Thyroid gland (tissue), 4 donors: ENCODE data around the gene CSRNP3. TPM values are rescaled to one million over a fixed set of nuclear protein-coding genes. Genes with fewer than 3 reads are reported as not detected.

Source experiments
- DNase-seq, 2 donors: peaks; one replicate each; pipeline ENCODE4 v3.0.0-alpha.2; 2019
- H3K27ac ChIP-seq, 3 donors: fragments of 200-600 bp; sonication (generic); 1 replicate in 2 of 3; 2 replicates in 1 of 3; pipeline ENCODE4 v1.5.1; 2016 to 2019; ENCODE audit warnings: mild to moderate bottlenecking in 1 of 3, moderate library complexity in 1 of 3
- H3K27me3 ChIP-seq: fragments of 200-600 bp; sonication (generic); one replicate; pipeline ENCODE4 v1.5.1; 2019
- H3K36me3 ChIP-seq, 2 donors: fragments of 200-600 bp; sonication (generic); one replicate each; pipeline ENCODE4 v1.5.1; 2016 to 2019
- H3K4me1 ChIP-seq, 2 donors: fragments of 200-600 bp; sonication (generic); one replicate each; pipeline ENCODE4 v1.5.1; 2017 to 2019
- H3K4me3 ChIP-seq, 3 donors: fragments of 200-600 bp; sonication (generic); replicated peaks in 1 of 3; 1 replicate in 2 of 3; 2 replicates in 1 of 3; pipeline ENCODE4 v1.5.1; 2016; ENCODE audit warnings: mild to moderate bottlenecking in 1 of 3
- H3K9me3 ChIP-seq: fragments of 200-600 bp; sonication (generic); one replicate; pipeline ENCODE4 v1.5.1; 2017
- POLR2A ChIP-seq, 2 donors: fragments of 450-650 bp; IDR thresholded peaks; one replicate each; pipeline ENCODE4 v1.6.1; 2017; ENCODE audit warnings: antibody characterized with exemption in 2 of 2, mild to moderate bottlenecking in 2 of 2, moderate library complexity in 1 of 2
- WGBS, 2 donors: methylation state at CpG; one replicate each; pipeline ENCODE4 v1.1.5; 2017; 5-methylcytosine and 5-hydroxymethylcytosine counted together
- intact Hi-C: fragments of 100-400 bp; cut with DNase I; formaldehyde crosslinking; loops from one replicate; pipeline ENCODE4 v1.15.1; 2023
- total RNA-seq, 4 donors: library from RNA; depleted of rRNA; stranded (reverse); fragments of >200 nt; gene quantifications; one replicate each; pipeline ENCODE4 v1.2.3, GENCODE V29; 2016
- TF ChIP-seq, protein P1 (sequence below), 6 experiments: fragments of 200-600 bp in 3 of 6; fragments of 450-650 bp in 3 of 6; sonication (generic) in 3 of 6; IDR thresholded peaks; one replicate each; pipeline ENCODE4 v1.5.1; 2016 to 2019; ENCODE audit warnings: antibody characterized with exemption in 6 of 6, mild to moderate bottlenecking in 2 of 6, inconsistent platforms in 1 of 6, moderate library complexity in 1 of 6

CSRNP3 gene
- total RNA-seq, 4 donors from 2014 or later, result 6.0 to 16.5 (median 9.9) TPM

DNA sequence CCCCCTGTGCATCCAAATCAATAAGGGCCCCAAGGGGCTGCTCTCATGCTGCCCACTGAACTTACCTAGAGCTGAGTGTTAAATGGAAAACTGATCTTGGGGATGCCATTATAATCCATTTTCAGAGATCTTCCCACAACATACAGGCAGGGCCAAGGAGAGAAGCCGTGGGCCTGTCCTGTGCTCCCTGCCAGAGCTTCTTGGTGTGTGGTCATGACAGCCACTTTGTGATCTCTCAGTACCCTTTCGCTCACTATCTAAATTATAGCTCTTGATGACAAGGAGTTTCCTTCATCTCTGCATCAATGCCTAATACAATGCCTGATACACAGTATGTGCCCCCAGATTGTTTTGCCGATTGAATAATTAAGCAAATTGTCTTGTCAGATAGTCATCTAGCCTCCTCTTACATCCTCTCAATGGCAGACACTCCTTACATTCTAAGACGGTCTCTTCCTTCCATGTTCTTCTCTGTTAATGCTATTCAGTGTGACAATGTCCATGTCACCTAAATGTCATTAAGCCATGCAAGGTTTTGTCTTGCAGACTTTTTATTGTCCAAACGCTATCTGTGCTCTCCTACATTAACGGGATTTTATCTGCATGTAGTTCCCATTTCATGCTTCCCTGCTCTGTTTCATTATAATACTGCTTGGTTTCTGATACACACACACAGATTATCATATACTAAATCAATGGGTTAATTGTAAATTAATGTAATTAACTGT lies 5.9 kb downstream of the CSRNP3 start:
- H3K36me3 ChIP-seq, result no peaks in the 10 kb centered on the region
- H3K27me3 ChIP-seq, result no peaks in the 10 kb centered on the region
- H3K9me3 ChIP-seq, result no peaks in the 10 kb centered on the region
- no peak overlapping the region for H3K4me3 ChIP-seq
- intact Hi-C loops, result no loop called here
- peaks cover 0 to 6% of the 10 kb centered on the region in 2 donors for H3K4me1 ChIP-seq
- DNase-seq, result no peak
- whole genome bisulfite sequencing, 2 donors, result 93 to 95% methylated on average over 6 of the region's 6 CpGs
- H3K27ac ChIP-seq, result no peak overlapping the region
- TF ChIP-seq, protein P1, sequence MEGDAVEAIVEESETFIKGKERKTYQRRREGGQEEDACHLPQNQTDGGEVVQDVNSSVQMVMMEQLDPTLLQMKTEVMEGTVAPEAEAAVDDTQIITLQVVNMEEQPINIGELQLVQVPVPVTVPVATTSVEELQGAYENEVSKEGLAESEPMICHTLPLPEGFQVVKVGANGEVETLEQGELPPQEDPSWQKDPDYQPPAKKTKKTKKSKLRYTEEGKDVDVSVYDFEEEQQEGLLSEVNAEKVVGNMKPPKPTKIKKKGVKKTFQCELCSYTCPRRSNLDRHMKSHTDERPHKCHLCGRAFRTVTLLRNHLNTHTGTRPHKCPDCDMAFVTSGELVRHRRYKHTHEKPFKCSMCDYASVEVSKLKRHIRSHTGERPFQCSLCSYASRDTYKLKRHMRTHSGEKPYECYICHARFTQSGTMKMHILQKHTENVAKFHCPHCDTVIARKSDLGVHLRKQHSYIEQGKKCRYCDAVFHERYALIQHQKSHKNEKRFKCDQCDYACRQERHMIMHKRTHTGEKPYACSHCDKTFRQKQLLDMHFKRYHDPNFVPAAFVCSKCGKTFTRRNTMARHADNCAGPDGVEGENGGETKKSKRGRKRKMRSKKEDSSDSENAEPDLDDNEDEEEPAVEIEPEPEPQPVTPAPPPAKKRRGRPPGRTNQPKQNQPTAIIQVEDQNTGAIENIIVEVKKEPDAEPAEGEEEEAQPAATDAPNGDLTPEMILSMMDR (IDR thresholded peaks at IDR 0.05), result no peak
- TF ChIP-seq POLR2A (IDR thresholded peaks at IDR 0.05), result no peak

DNA sequence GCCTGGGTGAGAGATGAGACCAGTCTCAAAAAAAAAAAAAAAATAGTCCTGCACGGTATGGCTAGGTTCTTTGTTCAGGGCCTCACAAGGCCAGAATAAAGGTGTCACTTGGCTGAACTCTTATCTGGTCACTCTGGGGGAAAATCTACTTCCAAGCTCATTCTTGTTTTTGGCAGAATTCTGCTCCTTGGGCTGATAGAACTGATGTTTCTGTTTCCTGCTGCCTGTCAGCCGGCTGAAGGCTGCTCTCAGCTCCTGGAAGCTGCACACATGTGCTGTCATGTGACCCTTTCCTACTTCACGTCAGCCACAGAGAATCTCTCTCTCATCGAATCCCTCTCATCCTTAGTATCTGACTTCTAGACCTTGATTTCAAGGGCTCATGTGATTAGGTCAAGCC lies 10.4 kb downstream of the CSRNP3 start:
- H3K27ac ChIP-seq, result no peak overlapping the region
- no peak overlapping the region for H3K4me3 ChIP-seq
- no peaks in the 10 kb centered on the region for H3K36me3 ChIP-seq
- no peaks in the 10 kb centered on the region for H3K4me1 ChIP-seq
- H3K27me3 ChIP-seq, result no peaks in the 10 kb centered on the region
- intact Hi-C loops, result no loop called here
- no peak for DNase-seq
- H3K9me3 ChIP-seq, result no peaks in the 10 kb centered on the region
- WGBS, 2 donors, result 51 to 71% methylated on average over 4 of the region's 4 CpGs
- TF ChIP-seq, protein P1 (IDR thresholded peaks at IDR 0.05), result no peak
- no peak for TF ChIP-seq POLR2A (IDR thresholded peaks at IDR 0.05)

DNA sequence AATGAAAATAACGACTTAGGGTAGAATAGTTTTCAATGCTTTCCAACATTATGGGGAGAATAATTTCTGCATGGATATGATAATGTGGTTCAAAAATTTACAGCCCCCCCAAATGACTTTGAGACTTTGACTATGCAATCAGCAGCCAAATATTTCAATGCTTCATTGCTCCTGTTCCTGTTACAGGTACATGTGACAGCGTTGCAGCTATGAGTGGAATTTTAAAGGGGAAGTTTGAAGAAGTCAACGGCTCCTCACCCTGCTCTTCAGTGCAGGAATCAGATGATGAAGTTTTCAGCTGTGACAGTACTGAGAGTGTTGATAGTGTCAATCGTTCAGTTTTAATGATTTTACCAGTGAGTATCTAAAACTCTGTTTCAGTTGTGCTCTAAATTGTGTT lies 25.1 kb downstream of the CSRNP3 start:
- H3K9me3 ChIP-seq, result no peaks in the 10 kb centered on the region
- no peaks in the 10 kb centered on the region for H3K27me3 ChIP-seq
- H3K4me1 ChIP-seq, result peaks cover 17 to 19% of the 10 kb centered on the region in 2 donors
- intact Hi-C loops, result no loop called here
- no peaks in the 10 kb centered on the region for H3K36me3 ChIP-seq
- no peak overlapping the region for H3K4me3 ChIP-seq
- peak overlapping the region in 1 of 3 donors; percentile 73 for H3K27ac ChIP-seq
- peak; percentile 16 to 39 for DNase-seq
- WGBS, 2 donors, result 42 to 48% methylated on average over 4 of the region's 4 CpGs
- TF ChIP-seq POLR2A (IDR thresholded peaks at IDR 0.05), result no peak
- TF ChIP-seq, protein P1 (IDR thresholded peaks at IDR 0.05), result no peak

DNA sequence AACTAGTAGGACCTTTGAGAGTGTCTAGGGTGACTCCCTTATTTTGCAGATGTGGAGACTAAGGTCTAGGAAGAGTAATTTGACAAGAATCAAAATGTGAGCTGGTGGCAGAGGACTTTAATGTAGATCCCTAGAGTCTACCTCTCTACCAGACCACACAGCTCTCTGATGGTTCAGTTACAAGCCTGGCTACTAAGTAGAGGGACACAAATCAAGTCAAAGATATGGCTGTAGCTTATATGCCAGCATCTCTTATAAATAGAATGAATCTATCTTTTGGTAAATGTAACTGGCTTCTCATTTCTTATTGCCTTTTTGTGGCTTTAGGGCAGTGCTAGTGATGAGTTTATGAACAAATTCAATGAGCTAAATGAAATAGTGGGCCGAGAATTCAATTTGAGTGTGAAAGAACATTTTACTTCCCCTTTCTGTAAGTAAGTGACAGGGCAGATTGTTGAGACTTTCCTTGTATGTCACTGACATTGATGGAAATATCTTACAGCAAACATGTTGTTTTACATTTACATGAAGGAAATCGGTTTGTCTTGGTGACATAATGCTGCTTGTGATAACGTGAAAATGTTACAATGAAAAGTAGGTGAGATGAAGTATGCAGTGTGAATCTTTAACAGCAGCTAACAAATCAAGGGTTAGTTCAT lies 28.3 kb downstream of the CSRNP3 start:
- WGBS, 2 donors, result 83 to 87% methylated on average over 3 of the region's 3 CpGs
- Histone ChIP-seq H3K27ac (no peak overlapping the region), H3K4me1 (peaks cover 17 to 19% of the 10 kb centered on the region in 2 donors), H3K9me3 (no peaks in the 10 kb centered on the region), H3K4me3 (no peak overlapping the region), H3K36me3 (no peaks in the 10 kb centered on the region), H3K27me3 (no peaks in the 10 kb centered on the region)
- DNase-seq, result no peak
- TF ChIP-seq, protein P1 (IDR thresholded peaks at IDR 0.05), result no peak
- no peak for TF ChIP-seq POLR2A (IDR thresholded peaks at IDR 0.05)
- intact Hi-C loops, result no loop called here

DNA sequence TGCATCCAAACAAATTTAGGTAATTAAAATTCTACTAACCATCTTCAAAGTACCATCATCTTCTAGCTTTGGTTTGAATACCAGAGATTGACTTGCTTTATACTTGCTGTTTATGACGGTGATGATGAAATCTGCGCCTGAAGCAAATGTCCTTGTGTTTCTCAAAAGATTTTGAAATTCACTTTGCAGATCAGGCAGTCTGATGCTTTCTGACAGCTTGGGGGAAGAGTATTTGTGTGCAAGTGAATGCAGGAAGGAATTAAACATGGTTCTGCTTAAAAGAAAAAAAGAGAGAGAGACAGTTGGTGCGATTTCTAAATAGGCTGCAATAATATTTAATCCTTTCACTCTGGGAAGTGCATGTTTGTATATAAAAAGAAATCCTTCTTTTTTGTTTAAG lies 29.6 kb downstream of the CSRNP3 start:
- H3K27me3 ChIP-seq, result no peaks in the 10 kb centered on the region
- no peak for DNase-seq
- no peaks in the 10 kb centered on the region for H3K9me3 ChIP-seq
- peaks cover 9 to 14% of the 10 kb centered on the region in 2 donors for H3K4me1 ChIP-seq
- no peaks in the 10 kb centered on the region for H3K36me3 ChIP-seq
- intact Hi-C loops, result no loop called here
- no peak overlapping the region for H3K4me3 ChIP-seq
- TF ChIP-seq, protein P1 (IDR thresholded peaks at IDR 0.05), result no peak
- no peak for TF ChIP-seq POLR2A (IDR thresholded peaks at IDR 0.05)
- no peak overlapping the region for H3K27ac ChIP-seq
- WGBS, 2 donors, result 90 to 93% methylated on average over 3 of the region's 3 CpGs
